ENCODE data around the gene C4B.
"Not testable (repeated sequence)": the region's sequence is repeated elsewhere in the genome, so short reads cannot be mapped to it uniquely, and the experiment has no call there.

GRCh38 chr6:31980195-31980876 is 34.3 kb upstream of the C4B start:
- not testable (repeated sequence) for TF ChIP-seq SP1 (IDR thresholded peaks at IDR 0.05); ELF4 (IDR thresholded peaks at IDR 0.05); ARNT (IDR thresholded peaks at IDR 0.05); SUZ12 (IDR thresholded peaks at IDR 0.05); LEF1 (IDR thresholded peaks at IDR 0.05; ENCODE audit: borderline replicate concordance); BHLHE40 (IDR thresholded peaks at IDR 0.05; ENCODE audit: borderline replicate concordance); PKNOX1 (IDR thresholded peaks at IDR 0.05); HDGF (IDR thresholded peaks at IDR 0.05; ENCODE audit: borderline replicate concordance); FOXA1 (IDR thresholded peaks at IDR 0.05)
